H1 (cell line): Measurements from ENCODE around the gene YBX1. TPM values are rescaled to one million over a fixed set of nuclear protein-coding genes. Genes with fewer than 3 reads are reported as not detected.

Experiments used
- CTCF ChIA-PET: fragments of 300-600 bp; sonication (Branson Sonifier 250); formaldehyde crosslinking; loops from one replicate; lab custom pipeline; 2021; ENCODE audit not compliant: partially characterized antibody; lab: Charles Lee
- POLR2A ChIA-PET: fragments of 300-600 bp; sonication (Branson Sonifier 250); formaldehyde crosslinking; loops from one replicate; lab custom pipeline; 2021; ENCODE audit warnings: inconsistent platforms; ENCODE audit not compliant: partially characterized antibody; lab: Charles Lee
- DNase-seq, 2 experiments: peaks; one replicate each; pipeline versions ENCODE4 v3.0.0 to v3.0.0-alpha.2; 2010 to 2022; ENCODE audit warnings: low spot score in 2 of 2, low read depth in 1 of 2, mixed read lengths in 1 of 2
- FAIRE-seq: peaks from 2 replicates; lab custom pipeline; 2011; peaks lifted over from hg19 to GRCh38; lab: Jason Lieb, UNC
- H2AFZ ChIP-seq: 2 replicates; pipeline ENCODE4 v1.8.1; 2012; ENCODE audit warnings: low read length, inconsistent platforms
- H2AK5ac ChIP-seq: 2 replicates; pipeline ENCODE4 v1.6.1; 2013; ENCODE audit warnings: low read depth, low read length
- H2BK120ac ChIP-seq: replicated peaks from 2 replicates; pipeline ENCODE3; 2013; ENCODE audit warnings: low read depth, low read length, inconsistent platforms
- H2BK12ac ChIP-seq: 2 replicates; pipeline ENCODE4 v1.6.1; 2013; ENCODE audit warnings: low read depth, low read length
- H2BK15ac ChIP-seq: 2 replicates; pipeline ENCODE4 v1.6.1; 2013; ENCODE audit warnings: low read length
- H2BK20ac ChIP-seq: 2 replicates; pipeline ENCODE4 v1.6.1; 2013; ENCODE audit warnings: low read length
- H2BK5ac ChIP-seq: 2 replicates; pipeline ENCODE4 v1.6.1; 2013; ENCODE audit warnings: low read depth, low read length
- H3K14ac ChIP-seq: 2 replicates; pipeline ENCODE4 v1.6.1; 2013; ENCODE audit warnings: inconsistent platforms; ENCODE audit not compliant: insufficient read length
- H3K18ac ChIP-seq: 2 replicates; pipeline ENCODE4 v1.6.1; 2013; ENCODE audit warnings: low read length; ENCODE audit errors: extremely low read depth
- H3K23ac ChIP-seq: 2 replicates; pipeline ENCODE4 v1.6.1; 2013; ENCODE audit warnings: inconsistent platforms; ENCODE audit not compliant: insufficient read length
- H3K23me2 ChIP-seq: 2 replicates; pipeline ENCODE4 v1.6.1; 2013; ENCODE audit warnings: low read depth, low read length
- H3K27ac ChIP-seq: 2 replicates; pipeline ENCODE4 v1.6.1; 2011; ENCODE audit warnings: low read depth, low read length, inconsistent platforms
- H3K27me3 ChIP-seq, 4 experiments: replicated peaks in 1 of 4; 1 replicate in 1 of 4; 2 replicates in 3 of 4; pipeline versions ENCODE4 v1.6.1 to v1.8.1; 2011 to 2013; ENCODE audit warnings: low read length in 3 of 4, mild to moderate bottlenecking in 3 of 4, inconsistent platforms in 2 of 4, mixed read lengths in 2 of 4, moderate library complexity in 1 of 4; ENCODE audit not compliant: control insufficient read depth in 3 of 4, insufficient read depth in 3 of 4; ENCODE audit errors: extremely low read depth in 1 of 4
- H3K36me3 ChIP-seq, 4 experiments: 2 replicates each; pipeline versions ENCODE4 v1.6.1 to v1.8.1; 2011 to 2013; ENCODE audit warnings: mild to moderate bottlenecking in 4 of 4, low read length in 3 of 4, moderate library complexity in 2 of 4, control low read depth in 1 of 4, inconsistent platforms in 1 of 4; ENCODE audit not compliant: insufficient read depth in 4 of 4, control insufficient read depth in 2 of 4
- H3K4ac ChIP-seq: replicated peaks from 2 replicates; pipeline ENCODE3; 2013; ENCODE audit warnings: low read length, low read depth, mixed read lengths, inconsistent platforms; ENCODE audit not compliant: insufficient read length
- H3K4me1 ChIP-seq, 4 experiments: replicated peaks in 1 of 4; 1 replicate in 1 of 4; 2 replicates in 3 of 4; pipeline versions ENCODE4 v1.6.1 to v1.8.1; 2011 to 2013; ENCODE audit warnings: low read length in 3 of 4, inconsistent platforms in 2 of 4, mixed read lengths in 1 of 4; ENCODE audit not compliant: insufficient read depth in 4 of 4, control insufficient read depth in 3 of 4
- H3K4me2 ChIP-seq, 2 experiments: 2 replicates each; pipeline versions ENCODE4 v1.6.1 to v1.8.1; 2011 to 2013; ENCODE audit warnings: low read depth in 2 of 2, low read length in 2 of 2, control low read depth in 1 of 2, inconsistent platforms in 1 of 2, mild to moderate bottlenecking in 1 of 2; ENCODE audit not compliant: insufficient read depth in 1 of 2
- H3K4me3 ChIP-seq, 4 experiments: fragments of 200-600, 300-600 bp in 1 of 4; sonication (generic), shearing (Covaris generic), sonication (Bioruptor Twin) in 1 of 4; 2 replicates each; pipeline versions ENCODE4 v1.5.1 to v1.8.1; 2011 to 2016; ENCODE audit warnings: low read length in 4 of 4, low read depth in 3 of 4, control low read depth in 2 of 4, inconsistent platforms in 2 of 4, mild to moderate bottlenecking in 2 of 4, mixed read lengths in 1 of 4, moderate library complexity in 1 of 4; ENCODE audit not compliant: insufficient read depth in 2 of 4; ENCODE audit errors: extremely low read depth in 1 of 4
- H3K56ac ChIP-seq: replicated peaks from 2 replicates; pipeline ENCODE3; 2013; ENCODE audit warnings: low read depth, mild to moderate bottlenecking, mixed read lengths, low read length, inconsistent platforms; ENCODE audit not compliant: insufficient read length
- H3K79me1 ChIP-seq: 2 replicates; pipeline ENCODE4 v1.6.1; 2013; ENCODE audit warnings: low read depth, low read length, control low read depth
- H3K79me2 ChIP-seq, 2 experiments: 2 replicates each; pipeline versions ENCODE4 v1.6.1 to v1.8.1; 2012 to 2013; ENCODE audit warnings: low read length in 2 of 2, mild to moderate bottlenecking in 2 of 2, inconsistent platforms in 1 of 2; ENCODE audit not compliant: insufficient read depth in 2 of 2, control insufficient read depth in 1 of 2
- H3K9ac ChIP-seq, 4 experiments: replicated peaks in 1 of 4; 1 replicate in 1 of 4; 2 replicates in 3 of 4; pipeline versions ENCODE4 v1.6.1 to v1.8.1; 2011 to 2013; ENCODE audit warnings: low read depth in 3 of 4, low read length in 3 of 4, control low read depth in 2 of 4, mild to moderate bottlenecking in 2 of 4, moderate library complexity in 2 of 4, inconsistent platforms in 1 of 4; ENCODE audit errors: extremely low read depth in 1 of 4
- H3K9me3 ChIP-seq, 2 experiments: 2 replicates each; pipeline versions ENCODE4 v1.6.1 to v1.8.1; 2012 to 2013; ENCODE audit warnings: mild to moderate bottlenecking in 2 of 2, moderate library complexity in 2 of 2, control low read depth in 1 of 2, inconsistent platforms in 1 of 2, low read depth in 1 of 2, low read length in 1 of 2, mixed read lengths in 1 of 2; ENCODE audit not compliant: insufficient read depth in 2 of 2
- H4K20me1 ChIP-seq, 2 experiments: replicated peaks in 1 of 2; 2 replicates each; pipeline versions ENCODE3 to v1.8.1; 2011 to 2013; ENCODE audit warnings: inconsistent platforms in 2 of 2, low read length in 2 of 2, mild to moderate bottlenecking in 1 of 2; ENCODE audit not compliant: insufficient read depth in 2 of 2, control insufficient read depth in 1 of 2
- H4K5ac ChIP-seq: 2 replicates; pipeline ENCODE4 v1.6.1; 2013; ENCODE audit warnings: low read length, low read depth, mixed read lengths, inconsistent platforms; ENCODE audit not compliant: insufficient read length
- H4K8ac ChIP-seq: 2 replicates; pipeline ENCODE4 v1.8.0; 2013; ENCODE audit warnings: mild to moderate bottlenecking, moderate library complexity, low read length, inconsistent platforms; ENCODE audit not compliant: insufficient read depth; ENCODE audit errors: extremely low read depth
- H4K91ac ChIP-seq: replicated peaks from 2 replicates; pipeline ENCODE3; 2013; ENCODE audit warnings: low read length, mixed read lengths, inconsistent platforms; ENCODE audit not compliant: insufficient read length
- BCL11A ChIP-seq, 2 experiments: IDR thresholded peaks; one replicate each; pipeline ENCODE4 v1.6.1; 2011; ENCODE audit warnings: low read depth in 2 of 2, low read length in 2 of 2, mild to moderate bottlenecking in 2 of 2
- CBX8 ChIP-seq: fragments of 300-800, 300-1000 bp; sonication (generic); IDR thresholded peaks from 2 replicates; pipeline ENCODE4 v1.7.1; 2016; ENCODE audit warnings: low read depth, low read length, borderline replicate concordance
- CHD1 ChIP-seq: IDR thresholded peaks from 2 replicates; pipeline ENCODE4 v1.6.1; 2012; ENCODE audit warnings: low read depth, low read length, improper control_type of control experiment
- CREB1 ChIP-seq: IDR thresholded peaks from 2 replicates; pipeline ENCODE4 v1.6.1; 2012; ENCODE audit warnings: inconsistent platforms
- E2F6 ChIP-seq: IDR thresholded peaks from 2 replicates; pipeline ENCODE4 v1.6.1; 2012; ENCODE audit warnings: inconsistent platforms
- HDAC2 ChIP-seq, 2 experiments: fragments of 300-600 bp in 1 of 2; sonication (generic) in 1 of 2; IDR thresholded peaks; 2 replicates each; pipeline ENCODE4 v1.6.1; 2011 to 2012; ENCODE audit warnings: low read depth in 2 of 2, low read length in 2 of 2, mild to moderate bottlenecking in 2 of 2, moderate library complexity in 2 of 2, borderline replicate concordance in 1 of 2, inconsistent platforms in 1 of 2
- HDAC6 ChIP-seq: IDR thresholded peaks from one replicate; pipeline ENCODE4 v1.7.1; 2012; ENCODE audit warnings: low read depth, mild to moderate bottlenecking, inconsistent platforms, low read length, moderate library complexity
- JUND ChIP-seq: IDR thresholded peaks from 2 replicates; pipeline ENCODE4 v1.6.1; 2011; ENCODE audit warnings: mild to moderate bottlenecking, improper control_type of control experiment, low read length
- POLR2A ChIP-seq, 2 experiments: IDR thresholded peaks; 1 replicate in 1 of 2; 2 replicates in 1 of 2; pipeline ENCODE4 v1.6.1; 2011; ENCODE audit warnings: low read depth in 2 of 2, low read length in 2 of 2, mild to moderate bottlenecking in 2 of 2; ENCODE audit errors: control extremely low read depth in 1 of 2
- TBP ChIP-seq: IDR thresholded peaks from 2 replicates; pipeline ENCODE4 v1.6.1; 2011; ENCODE audit warnings: low read depth, low read length, improper control_type of control experiment
- polyA plus RNA-seq, 7 experiments: library from polyadenylated mRNA; depleted of rRNA in 3 of 7; stranded (reverse) in 5 of 7; unstranded in 2 of 7; fragments of >200 nt in 5 of 7; fragments of 200-250 nt in 2 of 7; gene quantifications; 1 replicate in 5 of 7; 2 replicates in 1 of 7; 4 replicates in 1 of 7; pipeline versions ENCODE4 v1.2.1 to v1.2.3, GENCODE V29; 2011 to 2013; ENCODE audit warnings: missing spikeins in 2 of 7, mixed read lengths in 2 of 7
- total RNA-seq: library from RNA; stranded (reverse); fragmentation: NEBNext Ultra II Directional; extraction: Animal tissue kit (Norgen Biotek cat#: 25700); gene quantifications from 2 replicates; pipeline ENCODE4 v1.2.1, GENCODE V29; 2021

Gene YBX1
- total and polyA plus RNA-seq, 2 of the 8 experiments (the other 6 are each of a cell fraction or from before 2014, with no cell fraction given) = 438 to 1,219 TPM

- Histone ChIP-seq H2BK20ac (no peak overlapping the region), H3K56ac (no peak overlapping the region), H4K5ac (no peak overlapping the region), H4K20me1 (peaks cover 5 to 7% of the 10 kb centered on the region in 2 experiments), H3K18ac (no peak overlapping the region), H3K79me2 (peaks cover 0 to 79% of the 10 kb centered on the region in 2 experiments; a peak in 3 of 4 replicates), H3K9ac (no peak overlapping the region), H3K4ac (no peak overlapping the region), H3K36me3 (peaks cover 34 to 100% (median 79%) of the 10 kb centered on the region in 4 experiments), H3K79me1 (peaks cover 2% of the 10 kb centered on the region; the same call in 1 of the 2 replicates), H3K23ac (no peak overlapping the region), H3K4me3 (no peak overlapping the region), H2AFZ (no peak overlapping the region), H2BK15ac (no peak overlapping the region), H3K4me2 (no peak overlapping the region), H2BK120ac (no peak overlapping the region), H3K14ac (no peak overlapping the region), H4K91ac (no peak overlapping the region), H3K4me1 (no peaks in the 10 kb centered on the region), H2BK5ac (no peak overlapping the region), H3K23me2 (no peaks in the 10 kb centered on the region), H3K27me3 (no peaks in the 10 kb centered on the region), H3K27ac (no peak overlapping the region), H2AK5ac (no peak overlapping the region), H2BK12ac (no peak overlapping the region), H3K9me3 (no peaks in the 10 kb centered on the region), H4K8ac (no peak overlapping the region)
- CTCF ChIA-PET = interaction anchor here (1.0 kb wide), 1 partner anchor 39 kb away, joined by 3 read pairs; no protein-coding TSS in a partner anchor
- no peak for FAIRE-seq
- no peak for DNase-seq
- TF ChIP-seq CREB1 = no peak
- TF ChIP-seq BCL11A (IDR thresholded peaks at IDR 0.05; ENCODE audit: low read depth in 2 of 2, low read length in 2 of 2) = no peak
- no peak for TF ChIP-seq POLR2A (IDR thresholded peaks at IDR 0.05; ENCODE audit: control extremely low read depth in 1 of 2, low read depth in 2 of 2, low read length in 2 of 2)
- no peak for TF ChIP-seq E2F6
- no peak for TF ChIP-seq CBX8
- no peak for TF ChIP-seq HDAC6
- TF ChIP-seq HDAC2 (IDR thresholded peaks at IDR 0.05; ENCODE audit: borderline replicate concordance in 1 of 2, low read depth in 2 of 2, low read length in 2 of 2) = no peak
- TF ChIP-seq JUND = no peak
- TF ChIP-seq TBP = no peak
- no peak for TF ChIP-seq CHD1
- POLR2A ChIA-PET = interaction anchor here (1.3 to 5.3 kb wide), 6 partner anchors 10 to 47 kb away, joined by 3 to 43 read pairs (median 4); partner anchors contain the start of gene YBX1
Measured at GRCh38 chr1:42700006-42700405, 17.8 kb downstream of the YBX1 start.
